Erythroblast (primary cell): ENCODE results near the gene STK11.

Source experiments
- GATA1 ChIP-seq: IDR thresholded peaks from 2 replicates; pipeline ENCODE4 v1.6.1; 2011; ENCODE audit warnings: low read depth, mild to moderate bottlenecking, control low read depth, low read length, moderate library complexity
- POLR2A ChIP-seq: IDR thresholded peaks from 2 replicates; pipeline ENCODE4 v1.6.1; 2011; ENCODE audit warnings: mild to moderate bottlenecking, low read length

DNA sequence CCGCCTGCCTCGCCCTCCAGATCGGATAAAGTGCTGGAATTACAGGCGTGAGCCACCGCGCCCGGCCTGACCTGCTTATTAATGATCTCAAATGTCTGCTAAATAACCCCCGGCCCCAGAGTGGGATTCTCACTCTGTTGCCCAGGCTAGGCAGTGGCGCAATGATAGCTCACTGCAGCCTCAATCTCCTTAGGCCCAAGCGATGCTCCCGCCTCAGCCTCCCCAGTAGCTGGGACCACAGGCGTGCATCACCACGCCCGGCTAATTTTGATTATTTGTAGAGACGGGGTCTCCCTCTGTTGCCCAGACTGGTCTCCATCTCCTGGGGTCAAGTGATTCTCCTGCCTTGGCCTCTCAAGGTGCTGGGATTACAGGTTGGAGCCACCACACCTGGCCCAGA is 35.3 kb downstream of the STK11 start:
- TF ChIP-seq POLR2A (no peak), GATA1 (no peak)
